HepG2 (cell line): ENCODE data around the gene CEP128. TPM values are rescaled to one million over a fixed set of nuclear protein-coding genes. Genes with fewer than 3 reads are reported as not detected.

Experiments used
- ATAC-seq: fragments of 200-7000 bp; cut with Tn5 transposase; 3 replicates; pipeline ENCODE4 v1.9.1; 2020; ENCODE audit warnings: mild to moderate bottlenecking, moderate library complexity
- BruUV-seq: library from RNA; stranded (reverse); fragments of 400-500 nt; replicated peaks from 2 replicates; lab custom pipeline; 2021; lab: Mats Ljungman, UMichigan
- CTCF ChIA-PET: fragments of 300-600 bp; formaldehyde crosslinking; extraction: SDS; loops from one replicate; lab custom pipeline; 2021; ENCODE audit warnings: low total read pairs, inconsistent platforms, low intra/inter-chr PET ratio; lab: Yijun Ruan, JAX
- POLR2A ChIA-PET: fragments of 350-600 bp; sonication (Branson Sonifier 250); formaldehyde crosslinking; loops from one replicate; lab custom pipeline; 2020; ENCODE audit warnings: antibody characterized with exemption, inconsistent platforms; lab: Yijun Ruan, JAX
- DNase-seq: peaks from one replicate; pipeline ENCODE4 v3.0.0-alpha.2; 2015; ENCODE audit warnings: low spot score
- FAIRE-seq: peaks from 3 replicates; lab custom pipeline; 2011; peaks lifted over from hg19 to GRCh38; lab: Jason Lieb, UNC
- H2AFZ ChIP-seq: one replicate; pipeline ENCODE4 v1.6.1; 2011; ENCODE audit warnings: low read length, inconsistent platforms
- H3K27ac ChIP-seq: fragments of 300-600 bp; 3 replicates; pipeline ENCODE4 v1.8.0; 2011; ENCODE audit warnings: mixed run types, mild to moderate bottlenecking, mixed read lengths, low read length, inconsistent platforms; ENCODE audit not compliant: insufficient read depth; ENCODE audit errors: extremely low read length
- H3K27me3 ChIP-seq, 2 experiments: fragments of 200-600 bp in 1 of 2; 2 replicates in 1 of 2; 3 replicates in 1 of 2; pipeline versions ENCODE4 v1.6.0 to v1.8.0; 2011; ENCODE audit warnings: low read length in 2 of 2, mild to moderate bottlenecking in 2 of 2, moderate library complexity in 2 of 2, inconsistent platforms in 1 of 2; ENCODE audit not compliant: insufficient read depth in 2 of 2, control insufficient read depth in 1 of 2
- H3K36me3 ChIP-seq, 2 experiments: fragments of 200-600 bp in 1 of 2; replicated peaks in 1 of 2; 2 replicates in 1 of 2; 3 replicates in 1 of 2; pipeline versions ENCODE4 v1.5.1 to v1.8.0; 2011; ENCODE audit warnings: low read length in 2 of 2, inconsistent platforms in 1 of 2; ENCODE audit not compliant: insufficient read depth in 2 of 2, control insufficient read depth in 1 of 2
- H3K4me1 ChIP-seq: 2 replicates; pipeline ENCODE4 v1.5.1; 2012; ENCODE audit warnings: low read length, inconsistent platforms; ENCODE audit not compliant: insufficient read depth
- H3K4me2 ChIP-seq: 2 replicates; pipeline ENCODE4 v1.6.0; 2011; ENCODE audit warnings: low read depth, low read length, inconsistent platforms
- H3K4me3 ChIP-seq, 3 experiments: fragments of 200-600 bp in 1 of 3; sonication (generic), shearing (Covaris generic) in 1 of 3; replicated peaks in 1 of 3; 2 replicates each; pipeline ENCODE4 v1.5.1; 2011 to 2016; ENCODE audit warnings: low read length in 3 of 3, inconsistent platforms in 2 of 3, low read depth in 2 of 3, mild to moderate bottlenecking in 2 of 3, control low read depth in 1 of 3, mixed read lengths in 1 of 3; ENCODE audit not compliant: insufficient read depth in 1 of 3
- H3K79me2 ChIP-seq: one replicate; pipeline ENCODE4 v1.6.1; 2011; ENCODE audit warnings: low read length, inconsistent platforms; ENCODE audit not compliant: insufficient read depth
- H3K9ac ChIP-seq: 2 replicates; pipeline ENCODE4 v1.6.0; 2011; ENCODE audit warnings: mild to moderate bottlenecking, low read depth, low read length, inconsistent platforms; ENCODE audit not compliant: insufficient read depth
- H3K9me3 ChIP-seq: 2 replicates; pipeline ENCODE4 v1.5.1; 2012; ENCODE audit warnings: mild to moderate bottlenecking, low read length
- H4K20me1 ChIP-seq: 2 replicates; pipeline ENCODE4 v1.6.0; 2011; ENCODE audit warnings: inconsistent platforms, mild to moderate bottlenecking, low read length, moderate library complexity; ENCODE audit not compliant: insufficient read depth
- ARNTL ChIP-seq: sonication (generic); formaldehyde crosslinking; IDR thresholded peaks from 2 replicates; pipeline ENCODE4 v1.4.0; 2020; ENCODE audit warnings: mild to moderate bottlenecking, missing genetic modification reagents
- ATF3 ChIP-seq: sonication (generic); formaldehyde crosslinking; IDR thresholded peaks from 2 replicates; pipeline ENCODE4 v1.4.0; 2020; ENCODE audit warnings: missing genetic modification reagents
- MBNL3 ChIP-seq: fragments of 250-450 bp; sonication (Bioruptor Pico); conservative IDR thresholded peaks from 2 replicates; pipeline ENCODE4 v1.8.0; 2022; ENCODE audit warnings: mild to moderate bottlenecking, inconsistent platforms
- NR1H2 ChIP-seq: sonication (generic); formaldehyde crosslinking; IDR thresholded peaks from 2 replicates; pipeline ENCODE4 v1.8.1; 2022; ENCODE audit warnings: low read depth, missing genetic modification reagents, borderline replicate concordance
- PCBP1 ChIP-seq: fragments of 200-400 bp; formaldehyde crosslinking; IDR thresholded peaks from 2 replicates; pipeline ENCODE4 v1.6.1; 2017; ENCODE audit warnings: mild to moderate bottlenecking, low read depth, low read length, borderline replicate concordance
- SNAI1 ChIP-seq: sonication (generic); formaldehyde crosslinking; IDR thresholded peaks from 2 replicates; pipeline ENCODE4 v1.5.0; 2020; ENCODE audit warnings: mild to moderate bottlenecking, missing genetic modification reagents, borderline replicate concordance
- TRIM22 ChIP-seq: fragments of 450-650 bp; IDR thresholded peaks from 2 replicates; pipeline ENCODE4 v1.6.1; 2017
- U2AF1 ChIP-seq: fragments of 200-400 bp; formaldehyde crosslinking; optimal IDR thresholded peaks from 2 replicates; pipeline ENCODE3; 2017; ENCODE audit warnings: mild to moderate bottlenecking, low read depth, low read length
- ZBTB38 ChIP-seq: sonication (generic); formaldehyde crosslinking; IDR thresholded peaks from 2 replicates; pipeline ENCODE4 v1.5.1; 2020; ENCODE audit warnings: mild to moderate bottlenecking, missing genetic modification reagents
- ZKSCAN5 ChIP-seq: sonication (generic); formaldehyde crosslinking; IDR thresholded peaks from 2 replicates; pipeline ENCODE4 v1.5.1; 2020; ENCODE audit warnings: mild to moderate bottlenecking, missing genetic modification reagents
- ZNF33B ChIP-seq: sonication (generic); formaldehyde crosslinking; IDR thresholded peaks from 2 replicates; pipeline ENCODE4 v1.5.1; 2020; ENCODE audit warnings: mild to moderate bottlenecking, missing genetic modification reagents
- ZNF672 ChIP-seq: sonication (generic); formaldehyde crosslinking; IDR thresholded peaks from 2 replicates; pipeline ENCODE4 v1.8.1; 2022; ENCODE audit warnings: missing genetic modification reagents
- ZNF710 ChIP-seq: sonication (generic); formaldehyde crosslinking; IDR thresholded peaks from 2 replicates; pipeline ENCODE4 v1.5.0; 2020; ENCODE audit warnings: mild to moderate bottlenecking, missing genetic modification reagents, borderline replicate concordance
- ZNF75D ChIP-seq: sonication (generic); formaldehyde crosslinking; IDR thresholded peaks from 2 replicates; pipeline ENCODE4 v1.8.1; 2023; ENCODE audit warnings: missing genetic modification reagents, mild to moderate bottlenecking, borderline replicate concordance
- ZNF788 ChIP-seq: sonication (generic); formaldehyde crosslinking; IDR thresholded peaks from 2 replicates; pipeline ENCODE4 v1.5.0; 2020; ENCODE audit warnings: mild to moderate bottlenecking, missing genetic modification reagents, borderline replicate concordance
- ZNF839 ChIP-seq: sonication (generic); formaldehyde crosslinking; IDR thresholded peaks from 2 replicates; pipeline ENCODE4 v1.4.0; 2020; ENCODE audit warnings: missing genetic modification reagents, mild to moderate bottlenecking, borderline replicate concordance
- WGBS: methylation state at CpG from one replicate; pipeline ENCODE4 v1.1.6; 2017; ENCODE audit warnings: low lambda C conversion rate; 5-methylcytosine and 5-hydroxymethylcytosine counted together
- in situ Hi-C: cut with HindIII; loops from 2 replicates; pipeline ENCODE4 v1.10.0; 2017; ENCODE audit warnings: low pct_unique_long_range_greater_than_20kb; ENCODE audit not compliant: extremely low pct_ligation_motif_present
- intact Hi-C: fragments of 100-400 bp; cut with micrococcal nuclease; formaldehyde crosslinking; loops from one replicate; pipeline ENCODE4 v1.10.0; 2022; ENCODE audit not compliant: unreplicated experiment
- polyA plus RNA-seq, 8 experiments: library from polyadenylated mRNA; depleted of rRNA in 3 of 8; stranded (reverse) in 7 of 8; unstranded in 1 of 8; fragments of >200 nt; fragmentation: Illumina TruSeq in 4 of 8; extraction: Trizol in 4 of 8; gene quantifications; 2 replicates each; pipeline versions ENCODE4 v1.2.1 to v1.2.3, GENCODE V29; 2011 to 2016; ENCODE audit warnings: low read depth in 4 of 8, missing spikeins in 1 of 8, mixed read lengths in 1 of 8; ENCODE audit not compliant: insufficient read depth in 1 of 8
- total RNA-seq, 5 experiments: library from RNA; depleted of rRNA; stranded (reverse); fragments of >200 nt; fragmentation: Illumina TruSeq; extraction: Trizol; gene quantifications; 2 replicates each; pipeline ENCODE4 v1.2.3, GENCODE V29; 2016; ENCODE audit warnings: low read depth in 1 of 5
- TF ChIP-seq, protein P1 (sequence below): sonication (generic); formaldehyde crosslinking; IDR thresholded peaks from 2 replicates; pipeline ENCODE4 v1.5.1; 2020; ENCODE audit warnings: mild to moderate bottlenecking, missing genetic modification reagents, moderate library complexity
- TF ChIP-seq, protein P2 (sequence below): sonication (generic); formaldehyde crosslinking; conservative IDR thresholded peaks from 2 replicates; pipeline ENCODE4 v1.8.1; 2023; ENCODE audit warnings: missing genetic modification reagents

Gene CEP128
- total and polyA plus RNA-seq, 2 of the 13 experiments (the other 11 are each of a cell fraction or from before 2014, with no cell fraction given): 1.3 to 7.5 TPM

DNA sequence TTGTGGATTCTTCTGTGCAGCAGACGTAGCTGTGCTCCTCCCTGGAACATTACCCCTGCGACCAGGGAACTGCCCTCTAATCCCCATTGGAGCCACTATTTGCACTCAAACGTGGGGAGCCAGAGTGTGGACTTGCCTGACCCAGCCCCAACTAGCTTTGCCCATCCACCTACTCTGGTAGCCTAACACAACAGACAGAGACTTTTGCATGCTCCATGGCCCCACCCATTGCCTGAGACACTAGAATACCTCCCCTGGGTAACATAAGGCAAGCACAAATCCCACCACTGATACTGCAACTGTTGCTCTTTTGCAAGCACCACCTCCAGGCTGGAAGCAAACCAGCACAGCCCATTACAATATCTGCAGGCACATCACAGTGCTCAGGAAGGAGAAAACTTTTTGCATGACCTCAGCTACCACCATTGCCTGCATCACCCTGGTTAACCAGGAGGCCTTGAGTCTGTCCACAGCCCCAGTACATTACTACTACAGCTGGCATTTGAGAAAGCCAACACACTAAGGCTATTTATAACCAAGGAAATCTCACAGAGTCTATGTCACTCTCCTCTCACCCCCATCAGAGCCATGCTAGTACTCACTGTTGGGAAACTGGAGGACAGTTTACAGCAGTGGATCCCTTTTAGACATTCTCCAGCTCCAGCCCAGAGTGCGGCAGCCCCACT, 15.0 kb downstream of the CEP128 start:
- Histone ChIP-seq H3K27me3 (no peaks in the 10 kb centered on the region), H3K9me3 (no peaks in the 10 kb centered on the region), H4K20me1 (no peaks in the 10 kb centered on the region), H3K4me3 (no peak overlapping the region), H3K4me2 (no peak overlapping the region), H3K36me3 (no peaks in the 10 kb centered on the region), H3K27ac (no peak overlapping the region), H2AFZ (no peak overlapping the region), H3K79me2 (no peaks in the 10 kb centered on the region), H3K9ac (no peak overlapping the region), H3K4me1 (no peaks in the 10 kb centered on the region)
- WGBS: no CpG with 5 or more reads among the region's 4 CpGs
- in situ Hi-C loops: no loop called here
- FAIRE-seq (no peak), DNase-seq (no peak), ATAC-seq (no peak; the same call in 2 of the 3 replicates)
- ChIA-PET POLR2A (no interaction called here), CTCF (no interaction called here)
- intact Hi-C loops: no loop called here
- no TSS peak for BruUV-seq
- TF ChIP-seq PCBP1 (no peak), ZNF788 (CRISPR knock-in tag) (no peak), ZNF33B (CRISPR knock-in tag) (no peak), ZNF672 (no peak), ZNF75D (no peak), SNAI1 (CRISPR knock-in tag) (no peak), TRIM22 (no peak), NR1H2 (CRISPR knock-in tag) (no peak), ZBTB38 (CRISPR knock-in tag) (no peak), U2AF1 (no peak), ZNF710 (no peak), ZNF839 (CRISPR knock-in tag) (no peak), ATF3 (CRISPR knock-in tag) (no peak), ARNTL (CRISPR knock-in tag) (no peak), MBNL3 (CRISPR knock-in tag) (no peak), ZKSCAN5 (CRISPR knock-in tag) (no peak)
- TF ChIP-seq, protein P1, sequence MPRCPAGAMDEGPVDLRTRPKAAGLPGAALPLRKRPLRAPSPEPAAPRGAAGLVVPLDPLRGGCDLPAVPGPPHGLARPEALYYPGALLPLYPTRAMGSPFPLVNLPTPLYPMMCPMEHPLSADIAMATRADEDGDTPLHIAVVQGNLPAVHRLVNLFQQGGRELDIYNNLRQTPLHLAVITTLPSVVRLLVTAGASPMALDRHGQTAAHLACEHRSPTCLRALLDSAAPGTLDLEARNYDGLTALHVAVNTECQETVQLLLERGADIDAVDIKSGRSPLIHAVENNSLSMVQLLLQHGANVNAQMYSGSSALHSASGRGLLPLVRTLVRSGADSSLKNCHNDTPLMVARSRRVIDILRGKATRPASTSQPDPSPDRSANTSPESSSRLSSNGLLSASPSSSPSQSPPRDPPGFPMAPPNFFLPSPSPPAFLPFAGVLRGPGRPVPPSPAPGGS: no peak
- TF ChIP-seq, protein P2, sequence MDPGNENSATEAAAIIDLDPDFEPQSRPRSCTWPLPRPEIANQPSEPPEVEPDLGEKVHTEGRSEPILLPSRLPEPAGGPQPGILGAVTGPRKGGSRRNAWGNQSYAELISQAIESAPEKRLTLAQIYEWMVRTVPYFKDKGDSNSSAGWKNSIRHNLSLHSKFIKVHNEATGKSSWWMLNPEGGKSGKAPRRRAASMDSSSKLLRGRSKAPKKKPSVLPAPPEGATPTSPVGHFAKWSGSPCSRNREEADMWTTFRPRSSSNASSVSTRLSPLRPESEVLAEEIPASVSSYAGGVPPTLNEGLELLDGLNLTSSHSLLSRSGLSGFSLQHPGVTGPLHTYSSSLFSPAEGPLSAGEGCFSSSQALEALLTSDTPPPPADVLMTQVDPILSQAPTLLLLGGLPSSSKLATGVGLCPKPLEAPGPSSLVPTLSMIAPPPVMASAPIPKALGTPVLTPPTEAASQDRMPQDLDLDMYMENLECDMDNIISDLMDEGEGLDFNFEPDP (CRISPR knock-in tag): no peak
